GM12878 (cell line): ENCODE data around the gene ATP6V0C. TPM values are rescaled to one million over a fixed set of nuclear protein-coding genes. Genes with fewer than 3 reads are reported as not detected.

Source experiments
- ASH2L ChIP-seq: fragments of 300-600, 200-600 bp; sonication (generic); IDR thresholded peaks from 2 replicates; pipeline ENCODE4 v1.6.1; 2017; ENCODE audit warnings: low read depth, mild to moderate bottlenecking, borderline replicate concordance
- BACH1 ChIP-seq: fragments of 450-650 bp; IDR thresholded peaks from 2 replicates; pipeline ENCODE4 v1.6.1; 2017; ENCODE audit warnings: mild to moderate bottlenecking, borderline replicate concordance
- CEBPB ChIP-seq, 2 experiments: fragments of 150-350 bp in 1 of 2; IDR thresholded peaks; 2 replicates each; pipeline ENCODE4 v1.6.1; 2012 to 2014; ENCODE audit warnings: low read depth in 2 of 2, low read length in 2 of 2, borderline replicate concordance in 1 of 2, inconsistent platforms in 1 of 2
- ETV6 ChIP-seq, 2 experiments: fragments of 450-650 bp in 1 of 2; IDR thresholded peaks in 1 of 2; conservative IDR thresholded peaks in 1 of 2; 2 replicates each; pipeline ENCODE4 v1.6.1; 2014; ENCODE audit warnings: antibody characterized with exemption in 1 of 2, borderline replicate concordance in 1 of 2, low read depth in 1 of 2, mild to moderate bottlenecking in 1 of 2, moderate library complexity in 1 of 2
- HCFC1 ChIP-seq: fragments of 150-350 bp; IDR thresholded peaks from 2 replicates; pipeline ENCODE4 v1.6.1; 2014; ENCODE audit warnings: low read length
- HDAC2 ChIP-seq: fragments of 200-600 bp; sonication (generic); IDR thresholded peaks from 2 replicates; pipeline ENCODE4 v1.6.1; 2017
- HSF1 ChIP-seq: fragments of 150-350 bp; IDR thresholded peaks from 2 replicates; pipeline ENCODE4 v1.6.1; 2014; ENCODE audit warnings: mild to moderate bottlenecking, low read depth, low read length
- IKZF2 ChIP-seq, 2 experiments: fragments of 450-650 bp; IDR thresholded peaks; 2 replicates each; pipeline ENCODE4 v1.6.1; 2017; ENCODE audit warnings: mild to moderate bottlenecking in 2 of 2, moderate library complexity in 2 of 2
- MAX ChIP-seq: IDR thresholded peaks from 2 replicates; pipeline ENCODE4 v1.6.1; 2012; ENCODE audit warnings: low read depth, low read length, improper control_type of control experiment
- MEF2A ChIP-seq: IDR thresholded peaks from 2 replicates; pipeline ENCODE4 v1.6.1; 2011; ENCODE audit warnings: low read depth, mild to moderate bottlenecking, low read length, moderate library complexity; ENCODE audit not compliant: insufficient read depth
- MYC ChIP-seq: IDR thresholded peaks from 2 replicates; pipeline ENCODE4 v1.6.1; 2011; ENCODE audit warnings: mild to moderate bottlenecking, low read length, moderate library complexity, inconsistent platforms; ENCODE audit not compliant: insufficient read depth, insufficient replicate concordance, insufficient read length, severe bottlenecking
- NBN ChIP-seq: fragments of 450-650 bp; IDR thresholded peaks from 2 replicates; pipeline ENCODE4 v1.6.1; 2016
- PKNOX1 ChIP-seq: fragments of 450-650 bp; IDR thresholded peaks from 2 replicates; pipeline ENCODE4 v1.6.1; 2016; ENCODE audit warnings: mild to moderate bottlenecking
- RAD21 ChIP-seq: IDR thresholded peaks from 2 replicates; pipeline ENCODE4 v1.6.1; 2011; ENCODE audit warnings: mild to moderate bottlenecking, low read depth, low read length, moderate library complexity; ENCODE audit not compliant: insufficient read depth
- SIX5 ChIP-seq: IDR thresholded peaks from 2 replicates; pipeline ENCODE4 v1.6.1; 2011; ENCODE audit warnings: mild to moderate bottlenecking, low read depth, low read length, moderate library complexity; ENCODE audit not compliant: severe bottlenecking
- SMC3 ChIP-seq: IDR thresholded peaks from 2 replicates; pipeline ENCODE4 v1.6.1; 2011; ENCODE audit warnings: low read length, improper control_type of control experiment, borderline replicate concordance
- SREBF1 ChIP-seq: IDR thresholded peaks from 2 replicates; pipeline ENCODE4 v1.6.1; 2012; ENCODE audit warnings: mild to moderate bottlenecking, low read length
- TARDBP ChIP-seq: IDR thresholded peaks from 2 replicates; pipeline ENCODE4 v1.6.1; 2016; ENCODE audit warnings: borderline replicate concordance
- TCF12 ChIP-seq: IDR thresholded peaks from 2 replicates; pipeline ENCODE4 v1.6.1; 2011; ENCODE audit warnings: low read depth, mild to moderate bottlenecking, low read length
- USF1 ChIP-seq: IDR thresholded peaks from 2 replicates; pipeline ENCODE4 v1.6.1; 2011; ENCODE audit warnings: borderline replicate concordance, low read depth, mild to moderate bottlenecking, moderate library complexity, mixed read lengths, low read length; ENCODE audit not compliant: insufficient read depth; ENCODE audit errors: extremely low read length
- YY1 ChIP-seq: IDR thresholded peaks from 2 replicates; pipeline ENCODE4 v1.6.1; 2011; ENCODE audit warnings: low read depth, mild to moderate bottlenecking, low read length
- ZBTB33 ChIP-seq: fragments of 450-650 bp; IDR thresholded peaks from 2 replicates; pipeline ENCODE4 v1.6.1; 2017; ENCODE audit warnings: mild to moderate bottlenecking
- polyA plus RNA-seq, 11 experiments: library from polyadenylated mRNA; depleted of rRNA in 4 of 11; unstranded in 6 of 11; stranded (reverse) in 5 of 11; fragments of >200 nt; fragmentation: Nextera tagmentation in 4 of 11; fragmentation: Illumina TruSeq in 1 of 11; extraction: Ambion mirVana in 4 of 11; extraction: Trizol in 1 of 11; gene quantifications; 1 replicate in 1 of 11; 2 replicates in 10 of 11; pipeline versions ENCODE4 v1.2.1 to v1.2.3, GENCODE V29; 2011 to 2016; ENCODE audit warnings: inconsistent platforms in 2 of 11, missing spikeins in 2 of 11, low read depth in 1 of 11
- total RNA-seq, 4 experiments: library from RNA; depleted of rRNA in 3 of 4; stranded (reverse); fragments of >200 nt in 3 of 4; fragmentation: Illumina TruSeq in 1 of 4; extraction: Trizol in 1 of 4; gene quantifications; 2 replicates each; pipeline versions ENCODE4 v1.2.1 to v1.2.3, GENCODE V29; 2013 to 2021
- TF ChIP-seq, protein P1 (sequence below): fragments of 450-650 bp; conservative IDR thresholded peaks from 2 replicates; pipeline ENCODE4 v1.6.1; 2017; ENCODE audit warnings: mild to moderate bottlenecking, moderate library complexity

Gene ATP6V0C
- total and polyA plus RNA-seq, 10 of the 15 experiments (the other 5 are each of a cell fraction or from before 2014, with no cell fraction given), result 2.4 to 135 (median 18.4) TPM

- TF ChIP-seq HCFC1, result no peak
- TF ChIP-seq HSF1, result no peak
- TF ChIP-seq MEF2A, result no peak
- peak; percentile 32; the same call in 1 of the 2 replicates for TF ChIP-seq BACH1
- TF ChIP-seq HDAC2, result no peak
- no peak for TF ChIP-seq IKZF2 (IDR thresholded peaks at IDR 0.05)
- no peak for TF ChIP-seq MYC
- no peak for TF ChIP-seq NBN
- TF ChIP-seq, protein P1, sequence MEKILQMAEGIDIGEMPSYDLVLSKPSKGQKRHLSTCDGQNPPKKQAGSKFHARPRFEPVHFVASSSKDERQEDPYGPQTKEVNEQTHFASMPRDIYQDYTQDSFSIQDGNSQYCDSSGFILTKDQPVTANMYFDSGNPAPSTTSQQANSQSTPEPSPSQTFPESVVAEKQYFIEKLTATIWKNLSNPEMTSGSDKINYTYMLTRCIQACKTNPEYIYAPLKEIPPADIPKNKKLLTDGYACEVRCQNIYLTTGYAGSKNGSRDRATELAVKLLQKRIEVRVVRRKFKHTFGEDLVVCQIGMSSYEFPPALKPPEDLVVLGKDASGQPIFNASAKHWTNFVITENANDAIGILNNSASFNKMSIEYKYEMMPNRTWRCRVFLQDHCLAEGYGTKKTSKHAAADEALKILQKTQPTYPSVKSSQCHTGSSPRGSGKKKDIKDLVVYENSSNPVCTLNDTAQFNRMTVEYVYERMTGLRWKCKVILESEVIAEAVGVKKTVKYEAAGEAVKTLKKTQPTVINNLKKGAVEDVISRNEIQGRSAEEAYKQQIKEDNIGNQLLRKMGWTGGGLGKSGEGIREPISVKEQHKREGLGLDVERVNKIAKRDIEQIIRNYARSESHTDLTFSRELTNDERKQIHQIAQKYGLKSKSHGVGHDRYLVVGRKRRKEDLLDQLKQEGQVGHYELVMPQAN, result peak; percentile 42
- no peak for TF ChIP-seq ASH2L
- no peak for TF ChIP-seq ZBTB33
- no peak for TF ChIP-seq USF1
- no peak for TF ChIP-seq SMC3
- no peak for TF ChIP-seq ETV6 (conservative IDR thresholded peaks at IDR 0.05 in 1 of 2, IDR thresholded peaks at IDR 0.05 in 1 of 2; ENCODE audit: borderline replicate concordance in 1 of 2, low read depth in 1 of 2)
- no peak for TF ChIP-seq SIX5
- peak; percentile 50; the same call in 1 of the 2 replicates for TF ChIP-seq TCF12
- TF ChIP-seq MAX, result no peak
- no peak for TF ChIP-seq RAD21
- no peak for TF ChIP-seq PKNOX1
- TF ChIP-seq SREBF1, result no peak
- no peak for TF ChIP-seq TARDBP
- TF ChIP-seq YY1, result 0 out of 2 replicates have a peak, but pooled peaks have one; percentile 20
- no peak for TF ChIP-seq CEBPB (IDR thresholded peaks at IDR 0.05; ENCODE audit: borderline replicate concordance in 1 of 2, low read depth in 2 of 2, low read length in 2 of 2)
These were observed 46.1 kb upstream of the ATP6V0C start (continued) for GRCh38 chr16:2467528-2468232.
